ENCODE data around the gene INAFM2.

- TF ChIP-seq POLR2A (IDR thresholded peaks at IDR 0.05; ENCODE audit: low read depth, low read length) (no peak), POLR2AphosphoS5 (IDR thresholded peaks at IDR 0.05; ENCODE audit: low read depth, low read length) (no peak)
These were observed 13.2 kb downstream of the INAFM2 start for GRCh38 chr15:40336744-40337122.
